Astrocyte (in vitro differentiated cells and primary cell): ENCODE data around the gene FAM210A. TPM values are rescaled to one million over a fixed set of nuclear protein-coding genes. Genes with fewer than 3 reads are reported as not detected.

Source experiments
- DNase-seq: peaks from one replicate; pipeline ENCODE4 v3.0.0-alpha.2; 2010; ENCODE audit warnings: low read depth
- FAIRE-seq: peaks from 2 replicates; lab custom pipeline; 2011; peaks lifted over from hg19 to GRCh38; lab: Jason Lieb, UNC
- H2AFZ ChIP-seq: 2 replicates; pipeline ENCODE4 v1.6.0; 2012; ENCODE audit warnings: low read depth, low read length, inconsistent platforms
- H3K27ac ChIP-seq: 2 replicates; pipeline ENCODE4 v1.5.1; 2011; ENCODE audit warnings: low read depth, low read length, inconsistent platforms
- H3K27me3 ChIP-seq: 2 replicates; pipeline ENCODE4 v1.6.0; 2011; ENCODE audit warnings: low read length, inconsistent platforms; ENCODE audit not compliant: insufficient read depth
- H3K36me3 ChIP-seq: 2 replicates; pipeline ENCODE4 v1.5.1; 2011; ENCODE audit warnings: low read length, inconsistent platforms; ENCODE audit not compliant: insufficient read depth
- H3K4me1 ChIP-seq: 2 replicates; pipeline ENCODE4 v1.5.1; 2011; ENCODE audit warnings: low read length, inconsistent platforms; ENCODE audit not compliant: insufficient read depth
- H3K4me2 ChIP-seq: 2 replicates; pipeline ENCODE4 v1.6.0; 2012; ENCODE audit warnings: low read length, inconsistent platforms
- H3K4me3 ChIP-seq: 2 replicates; pipeline ENCODE4 v1.5.1; 2011; ENCODE audit warnings: low read depth, mild to moderate bottlenecking, low read length, inconsistent platforms; ENCODE audit not compliant: insufficient read depth
- H3K79me2 ChIP-seq: 2 replicates; pipeline ENCODE4 v1.6.0; 2012; ENCODE audit warnings: mild to moderate bottlenecking, low read length, inconsistent platforms; ENCODE audit not compliant: insufficient read depth
- H3K9ac ChIP-seq: 2 replicates; pipeline ENCODE4 v1.6.0; 2012; ENCODE audit warnings: mild to moderate bottlenecking, low read length, inconsistent platforms
- H3K9me3 ChIP-seq: 2 replicates; pipeline ENCODE4 v1.5.1; 2012; ENCODE audit warnings: low read depth, mild to moderate bottlenecking, low read length, inconsistent platforms; ENCODE audit not compliant: insufficient read depth
- H4K20me1 ChIP-seq: 2 replicates; pipeline ENCODE4 v1.6.0; 2012; ENCODE audit warnings: low read length, inconsistent platforms; ENCODE audit not compliant: insufficient read depth
- H3K27ac Mint-ChIP-seq: one replicate; pipeline ENCODE4 v1.8.0; 2021; ENCODE audit warnings: mild to moderate bottlenecking, mixed read lengths; ENCODE audit not compliant: unreplicated experiment
- H3K27me3 Mint-ChIP-seq: one replicate; pipeline ENCODE4 v1.8.0; 2021; ENCODE audit warnings: low read depth, mixed read lengths; ENCODE audit not compliant: unreplicated experiment
- H3K36me3 Mint-ChIP-seq: one replicate; pipeline ENCODE4 v1.8.0; 2021; ENCODE audit warnings: low read depth, mixed read lengths; ENCODE audit not compliant: unreplicated experiment
- H3K4me1 Mint-ChIP-seq: one replicate; pipeline ENCODE4 v1.8.0; 2021; ENCODE audit warnings: low read depth, mixed read lengths; ENCODE audit not compliant: unreplicated experiment
- H3K4me3 Mint-ChIP-seq: one replicate; pipeline ENCODE4 v1.8.0; 2021; ENCODE audit warnings: mild to moderate bottlenecking, moderate library complexity, mixed read lengths; ENCODE audit not compliant: unreplicated experiment
- H3K9me3 Mint-ChIP-seq: one replicate; pipeline ENCODE4 v1.8.0; 2021; ENCODE audit warnings: mild to moderate bottlenecking, mixed read lengths; ENCODE audit not compliant: unreplicated experiment
- CTCF ChIP-seq: IDR thresholded peaks from 2 replicates; pipeline ENCODE4 v1.5.1; 2011; ENCODE audit warnings: low read depth, mild to moderate bottlenecking, inconsistent platforms, low read length, moderate library complexity; ENCODE audit not compliant: insufficient read depth
- EZH2 ChIP-seq: IDR thresholded peaks from 2 replicates; pipeline ENCODE4 v1.6.1; 2012; ENCODE audit warnings: mild to moderate bottlenecking, low read length, inconsistent platforms; ENCODE audit not compliant: insufficient read depth
- total RNA-seq: library from RNA; stranded (reverse); gene quantifications from 2 replicates; pipeline ENCODE4 v1.2.1, GENCODE V29; 2021

Gene FAM210A
- total RNA-seq, 1 donor from 2014 or later: 21.9 TPM

GRCh38 chr18:13758622-13759021 lies 32.3 kb upstream of the FAM210A start:
- no peak overlapping the region for H3K27ac ChIP-seq
- H3K9me3 Mint-ChIP-seq: no peaks in the 10 kb centered on the region
- H3K79me2 ChIP-seq: no peaks in the 10 kb centered on the region
- H3K4me3 Mint-ChIP-seq: no peak overlapping the region
- H3K4me1 ChIP-seq: no peaks in the 10 kb centered on the region
- FAIRE-seq (no peak), DNase-seq (no peak)
- H3K36me3 Mint-ChIP-seq: peaks cover 41% of the 10 kb centered on the region
- no peaks in the 10 kb centered on the region for H4K20me1 ChIP-seq
- H3K4me2 ChIP-seq: no peak overlapping the region
- no peak overlapping the region for H3K4me3 ChIP-seq
- H3K36me3 ChIP-seq: peaks cover 26% of the 10 kb centered on the region
- H3K4me1 Mint-ChIP-seq: no peaks in the 10 kb centered on the region
- no peaks in the 10 kb centered on the region for H3K27me3 ChIP-seq
- H2AFZ ChIP-seq: no peak overlapping the region
- H3K9ac ChIP-seq: no peak overlapping the region
- H3K27me3 Mint-ChIP-seq: no peaks in the 10 kb centered on the region
- TF ChIP-seq EZH2: no peak
- TF ChIP-seq CTCF: no peak
- H3K9me3 ChIP-seq: no peaks in the 10 kb centered on the region
- H3K27ac Mint-ChIP-seq: no peak overlapping the region

- no peak for FAIRE-seq
Observed at GRCh38 chr18:13756671-13757070, 30.3 kb upstream of the FAM210A start.

More at GRCh38 chr18:13756671-13757070, 30.3 kb upstream of the FAM210A start:
- Mint-ChIP-seq H3K36me3 (peaks cover 30% of the 10 kb centered on the region), H3K9me3 (no peaks in the 10 kb centered on the region), H3K27me3 (no peaks in the 10 kb centered on the region), H3K4me3 (no peak overlapping the region), H3K4me1 (no peaks in the 10 kb centered on the region), H3K27ac (no peak overlapping the region)
- Histone ChIP-seq H3K36me3 (peaks cover 33% of the 10 kb centered on the region), H3K9ac (no peak overlapping the region), H4K20me1 (no peaks in the 10 kb centered on the region), H2AFZ (no peak overlapping the region), H3K79me2 (no peaks in the 10 kb centered on the region), H3K9me3 (no peaks in the 10 kb centered on the region), H3K4me1 (no peaks in the 10 kb centered on the region), H3K27ac (no peak overlapping the region), H3K27me3 (no peaks in the 10 kb centered on the region), H3K4me3 (no peak overlapping the region), H3K4me2 (no peak overlapping the region)
- no peak for TF ChIP-seq CTCF
- TF ChIP-seq EZH2: no peak
- DNase-seq: no peak
